Testis (tissue), 3 donors: ENCODE results near the gene SLC44A1. TPM values are rescaled to one million over a fixed set of nuclear protein-coding genes. Genes with fewer than 3 reads are reported as not detected.
"Not testable (repeated sequence)": the region's sequence is repeated elsewhere in the genome, so short reads cannot be mapped to it uniquely, and the experiment has no call there.

ENCODE experiments used
- DNase-seq: peaks from one replicate; pipeline ENCODE4 v3.0.0-alpha.2; 2019
- H3K27ac ChIP-seq, 2 donors: fragments of 200-600 bp; sonication (generic); one replicate each; pipeline ENCODE4 v1.5.1; 2019
- H3K27me3 ChIP-seq: fragments of 200-600 bp; sonication (generic); one replicate; pipeline ENCODE4 v1.5.1; 2019
- H3K36me3 ChIP-seq: fragments of 200-600 bp; sonication (generic); one replicate; pipeline ENCODE4 v1.5.1; 2017; ENCODE audit warnings: low read depth; ENCODE audit errors: missing control alignments
- H3K4me1 ChIP-seq: fragments of 200-600 bp; sonication (generic); one replicate; pipeline ENCODE4 v1.5.1; 2019
- H3K4me3 ChIP-seq, 2 donors: fragments of 200-600 bp; sonication (generic); one replicate each; pipeline ENCODE4 v1.5.1; 2017 to 2019
- H3K9me3 ChIP-seq: fragments of 200-600 bp; sonication (generic); one replicate; pipeline ENCODE4 v1.5.1; 2017
- CTCF ChIP-seq, 3 experiments: fragments of 450-650 bp in 2 of 3; fragments of 200-600 bp in 1 of 3; sonication (generic) in 1 of 3; IDR thresholded peaks; one replicate each; pipeline ENCODE4 v1.5.1; 2016 to 2019; ENCODE audit warnings: antibody characterized with exemption in 3 of 3, mild to moderate bottlenecking in 2 of 3, moderate library complexity in 1 of 3
- POLR2A ChIP-seq: fragments of 450-650 bp; IDR thresholded peaks from one replicate; pipeline ENCODE4 v1.6.1; 2017; ENCODE audit warnings: antibody characterized with exemption, mild to moderate bottlenecking, moderate library complexity
- WGBS, 2 donors: methylation state at CpG; one replicate each; pipeline ENCODE4 v1.1.5; 2018; 5-methylcytosine and 5-hydroxymethylcytosine counted together
- intact Hi-C: fragments of 100-400 bp; cut with DNase I; formaldehyde crosslinking; loops from one replicate; pipeline ENCODE4 v1.15.1; 2023; ENCODE audit warnings: low total_unique reads
- polyA plus RNA-seq: library from polyadenylated mRNA; stranded (reverse); fragments of 350-450 nt; fragmentation: Illumina TruSeq; extraction: RNeasy Lipid Tissue Mini Kit (QIAGEN cat#74804); gene quantifications from one replicate; pipeline ENCODE4 v1.2.3, GENCODE V29; 2014; ENCODE audit warnings: low read depth, low replicate concordance; ENCODE audit not compliant: insufficient read depth
- total RNA-seq, 2 donors: library from RNA; depleted of rRNA; stranded (reverse); fragments of >200 nt; gene quantifications; one replicate each; pipeline ENCODE4 v1.2.3, GENCODE V29; 2016

Gene SLC44A1
- total and polyA plus RNA-seq, 3 donors from 2014 or later, result 8.9 to 16.7 (median 11.1) TPM

DNA sequence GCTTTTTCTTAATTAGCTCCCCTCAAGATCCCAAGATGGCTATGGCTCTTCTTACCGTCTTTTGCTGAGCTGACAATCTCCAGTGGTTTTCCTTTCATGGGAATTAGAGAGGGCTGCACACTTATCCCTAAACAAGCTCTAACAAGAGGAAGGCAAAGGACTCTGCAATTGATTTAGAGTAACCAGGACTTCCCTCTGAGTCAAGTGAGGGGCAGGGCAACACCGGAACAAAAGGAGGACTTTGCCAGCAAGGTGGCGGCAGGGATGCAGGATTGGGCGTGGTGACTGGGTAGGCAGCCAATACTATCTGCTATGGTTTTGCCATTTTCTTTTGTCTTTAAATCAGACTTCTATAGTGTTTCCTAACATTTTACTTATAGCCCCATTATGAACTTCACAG lies 9.8 kb downstream of the SLC44A1 start:
- no peak for TF ChIP-seq CTCF (IDR thresholded peaks at IDR 0.05)
- TF ChIP-seq POLR2A, result no peak
- H3K27me3 ChIP-seq, result no peaks in the 10 kb centered on the region
- no peak for DNase-seq
- no peak overlapping the region for H3K4me3 ChIP-seq
- WGBS, 2 donors, result 92 to 96% methylated on average over 4 of the region's 4 CpGs
- H3K4me1 ChIP-seq, result peaks cover 6% of the 10 kb centered on the region
- no peaks in the 10 kb centered on the region for H3K9me3 ChIP-seq
- no peaks in the 10 kb centered on the region for H3K36me3 ChIP-seq
- intact Hi-C loops, result no loop called here
- no peak overlapping the region for H3K27ac ChIP-seq

DNA sequence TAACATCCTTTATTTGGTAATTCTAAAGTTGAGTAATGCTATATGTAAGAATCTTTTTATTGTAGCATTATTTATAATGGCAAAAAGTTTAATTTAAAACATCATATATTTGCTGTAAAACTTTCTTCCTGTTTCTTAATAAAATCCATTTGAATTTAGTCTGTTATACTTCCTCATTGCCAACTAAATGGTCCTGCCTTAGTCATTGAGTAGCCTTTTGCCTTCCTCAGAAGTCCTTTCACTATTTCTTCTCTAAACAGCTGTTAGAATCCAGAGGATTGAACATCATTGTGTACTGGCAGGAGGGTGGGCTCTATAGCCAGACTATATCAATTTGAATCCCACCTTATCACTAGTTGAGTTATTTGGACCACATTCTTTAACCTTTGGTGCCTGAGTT lies 11.0 kb downstream of the SLC44A1 start:
- Histone ChIP-seq H3K36me3 (no peaks in the 10 kb centered on the region), H3K4me3 (no peak overlapping the region), H3K27me3 (no peaks in the 10 kb centered on the region), H3K4me1 (peaks cover 6% of the 10 kb centered on the region), H3K9me3 (no peaks in the 10 kb centered on the region), H3K27ac (no peak overlapping the region)
- TF ChIP-seq CTCF (IDR thresholded peaks at IDR 0.05) (no peak), POLR2A (no peak)
- no peak for DNase-seq
- intact Hi-C loops, result no loop called here

- H3K4me1 ChIP-seq, H3K36me3 ChIP-seq, intact Hi-C loops, H3K27ac ChIP-seq, DNase-seq, H3K9me3 ChIP-seq, H3K27me3 ChIP-seq, H3K4me3 ChIP-seq: not testable (repeated sequence)
- 98 to 99% methylated on average over 4 of the region's 4 CpGs for WGBS, 2 donors
Measured at GRCh38 chr9:105256569-105256968, 12.1 kb downstream of the SLC44A1 start.

DNA sequence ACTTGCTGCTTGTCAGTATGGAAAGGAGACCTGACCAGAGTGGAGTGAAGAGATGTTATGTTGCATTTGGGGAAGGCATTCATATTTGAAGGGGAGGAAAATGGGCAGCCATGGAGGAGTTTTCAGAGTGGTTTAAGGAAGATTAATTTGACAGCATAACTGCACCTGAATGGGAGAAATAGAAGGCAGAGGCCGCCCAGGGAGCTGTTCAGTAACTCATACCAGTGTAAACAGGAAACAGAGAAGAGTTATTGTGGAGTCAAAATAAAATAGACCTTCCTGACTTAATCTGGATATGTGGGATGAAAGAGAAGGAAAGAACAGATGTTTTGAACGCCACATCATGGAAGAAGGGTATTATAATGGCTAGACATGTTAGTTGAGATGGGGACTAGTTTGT lies 13.4 kb downstream of the SLC44A1 start:
- WGBS, 2 donors, result 65 to 88% methylated on average over 2 of the region's 2 CpGs
- peaks cover 6% of the 10 kb centered on the region for H3K4me1 ChIP-seq

GRCh38 chr9:105258225-105258737 lies 13.8 kb downstream of the SLC44A1 start:
- Histone ChIP-seq H3K27me3 (no peaks in the 10 kb centered on the region), H3K9me3 (no peaks in the 10 kb centered on the region), H3K4me1 (peaks cover 6% of the 10 kb centered on the region), H3K36me3 (no peaks in the 10 kb centered on the region), H3K4me3 (no peak overlapping the region), H3K27ac (no peak overlapping the region)
- TF ChIP-seq POLR2A, result no peak
- no peak for TF ChIP-seq CTCF (IDR thresholded peaks at IDR 0.05)
- 83 to 87% methylated on average over 3 of the region's 3 CpGs for WGBS, 2 donors
- intact Hi-C loops, result no loop called here
- no peak for DNase-seq

More for the DNA sequence above, 13.4 kb downstream of the SLC44A1 start:
- Histone ChIP-seq H3K9me3 (no peaks in the 10 kb centered on the region), H3K27ac (no peak overlapping the region), H3K36me3 (no peaks in the 10 kb centered on the region), H3K4me3 (no peak overlapping the region), H3K27me3 (no peaks in the 10 kb centered on the region)
- no peak for DNase-seq
- TF ChIP-seq CTCF (IDR thresholded peaks at IDR 0.05) (no peak), POLR2A (no peak)
- intact Hi-C loops, result no loop called here
